ENCODE data around the gene FBLN5.

DNA sequence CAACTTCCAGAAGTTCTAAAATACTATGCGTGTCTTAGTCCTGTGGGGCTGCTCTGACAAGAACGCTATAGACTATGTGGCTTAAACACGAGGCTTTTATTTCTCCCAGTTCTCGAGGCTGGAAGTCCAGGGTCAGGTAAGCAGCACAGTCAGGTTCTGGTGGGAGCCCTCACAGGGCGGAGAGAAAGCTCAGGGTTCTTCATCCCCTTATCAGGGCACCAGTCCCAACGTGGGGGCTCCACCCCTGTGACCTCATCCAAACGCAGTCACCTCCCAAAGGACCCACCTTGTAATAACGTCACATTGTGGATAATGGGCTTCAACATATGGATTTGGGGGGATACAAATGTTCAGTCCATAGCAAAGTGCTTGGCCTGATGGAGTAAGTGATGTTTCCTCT is 43.0 kb downstream of the FBLN5 start:
- TF ChIP-seq, protein P1, sequence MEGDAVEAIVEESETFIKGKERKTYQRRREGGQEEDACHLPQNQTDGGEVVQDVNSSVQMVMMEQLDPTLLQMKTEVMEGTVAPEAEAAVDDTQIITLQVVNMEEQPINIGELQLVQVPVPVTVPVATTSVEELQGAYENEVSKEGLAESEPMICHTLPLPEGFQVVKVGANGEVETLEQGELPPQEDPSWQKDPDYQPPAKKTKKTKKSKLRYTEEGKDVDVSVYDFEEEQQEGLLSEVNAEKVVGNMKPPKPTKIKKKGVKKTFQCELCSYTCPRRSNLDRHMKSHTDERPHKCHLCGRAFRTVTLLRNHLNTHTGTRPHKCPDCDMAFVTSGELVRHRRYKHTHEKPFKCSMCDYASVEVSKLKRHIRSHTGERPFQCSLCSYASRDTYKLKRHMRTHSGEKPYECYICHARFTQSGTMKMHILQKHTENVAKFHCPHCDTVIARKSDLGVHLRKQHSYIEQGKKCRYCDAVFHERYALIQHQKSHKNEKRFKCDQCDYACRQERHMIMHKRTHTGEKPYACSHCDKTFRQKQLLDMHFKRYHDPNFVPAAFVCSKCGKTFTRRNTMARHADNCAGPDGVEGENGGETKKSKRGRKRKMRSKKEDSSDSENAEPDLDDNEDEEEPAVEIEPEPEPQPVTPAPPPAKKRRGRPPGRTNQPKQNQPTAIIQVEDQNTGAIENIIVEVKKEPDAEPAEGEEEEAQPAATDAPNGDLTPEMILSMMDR (conservative IDR thresholded peaks at IDR 0.05; ENCODE audit: low read depth, low read length): no peak
- TF ChIP-seq POLR2A (IDR thresholded peaks at IDR 0.05; ENCODE audit: low read depth, low read length) (no peak), MAFK (IDR thresholded peaks at IDR 0.05; ENCODE audit: low read depth, low read length) (no peak), CEBPB (IDR thresholded peaks at IDR 0.05; ENCODE audit: low read depth, low read length) (no peak)

Data from IMR-90 (cell line).